ENCODE data around the gene CD101.

The CD101 gene

GRCh38 chr1:117014209-117014608, 12.6 kb downstream of the CD101 start:
- DNase-seq (ENCODE audit: low read depth) = no peak

- DNase-seq (ENCODE audit: low read depth) = no peak
These were observed 14.2 kb downstream of the CD101 start for GRCh38 chr1:117015724-117016123.

GRCh38 chr1:117017062-117017461, 15.5 kb downstream of the CD101 start:
- DNase-seq (ENCODE audit: low read depth) = no peak

- DNase-seq (ENCODE audit: low read depth) = no peak
These were observed 16.1 kb downstream of the CD101 start for GRCh38 chr1:117017648-117018047.

GRCh38 chr1:117020526-117021156, 19.1 kb downstream of the CD101 start:
- DNase-seq (ENCODE audit: low read depth) = no peak

- no peak for DNase-seq (ENCODE audit: low read depth)
These were observed 20.6 kb downstream of the CD101 start for GRCh38 chr1:117022114-117022513.

GRCh38 chr1:117025568-117025967, 24.0 kb downstream of the CD101 start:
- no peak for DNase-seq (ENCODE audit: low read depth)

GRCh38 chr1:117026361-117026760, 24.8 kb downstream of the CD101 start:
- DNase-seq (ENCODE audit: low read depth) = no peak

- DNase-seq (ENCODE audit: low read depth) = no peak
These were observed 28.1 kb downstream of the CD101 start for GRCh38 chr1:117029685-117030084.

- no peak for DNase-seq (ENCODE audit: low read depth)
These were observed 28.8 kb downstream of the CD101 start for GRCh38 chr1:117030271-117030877.

- DNase-seq (ENCODE audit: low read depth) = no peak
These were observed 30.7 kb downstream of the CD101 start for GRCh38 chr1:117032266-117032665.

- no peak for DNase-seq (ENCODE audit: low read depth)
These were observed 31.4 kb downstream of the CD101 start for GRCh38 chr1:117032681-117033539.

- DNase-seq (ENCODE audit: low read depth) = no peak
These were observed 32.2 kb downstream of the CD101 start for GRCh38 chr1:117033772-117034171.

GRCh38 chr1:117034791-117035290, 33.3 kb downstream of the CD101 start:
- no peak for DNase-seq (ENCODE audit: low read depth)

GRCh38 chr1:117036018-117036461, 34.5 kb downstream of the CD101 start:
- no peak for DNase-seq (ENCODE audit: low read depth)

- no peak for DNase-seq (ENCODE audit: low read depth)
These were observed 36.2 kb downstream of the CD101 start for GRCh38 chr1:117037802-117038201.

- no peak for DNase-seq (ENCODE audit: low read depth)
These were observed 36.7 kb downstream of the CD101 start for GRCh38 chr1:117038236-117038635.

GRCh38 chr1:117044217-117044616, 42.7 kb downstream of the CD101 start:
- DNase-seq (ENCODE audit: low read depth) = no peak

- DNase-seq (ENCODE audit: low read depth) = no peak
These were observed 44.1 kb downstream of the CD101 start for GRCh38 chr1:117045644-117046043.

- DNase-seq (ENCODE audit: low read depth) = no peak
These were observed 45.2 kb downstream of the CD101 start for GRCh38 chr1:117046781-117047180.

- no peak for DNase-seq (ENCODE audit: low read depth)
These were observed 45.7 kb downstream of the CD101 start for GRCh38 chr1:117047271-117047670.

- DNase-seq (ENCODE audit: low read depth) = no peak
These were observed 48.3 kb downstream of the CD101 start for GRCh38 chr1:117049857-117050256.

All from activated T-helper 9 cell treated with anti-CD3 and anti-CD28 coated beads, Interleukin-2, amount 50 U/mL, for 16 hours (primary cell).